Measurements from ENCODE around the gene LRRC7.

- TF ChIP-seq EZH2 (optimal IDR thresholded peaks at IDR 0.05; ENCODE audit: low read depth, low read length) (no peak), CTCF (IDR thresholded peaks at IDR 0.05; ENCODE audit: low read length) (peak; percentile 80), EZH2phosphoT487 (IDR thresholded peaks at IDR 0.05; ENCODE audit: low read length) (no peak)
Observed at GRCh38 chr1:69737527-69738185, 169.9 kb downstream of the LRRC7 start.
